Mesothelial cell of epicardium (in vitro differentiated cells): ENCODE data around the gene ENSA. TPM values are rescaled to one million over a fixed set of nuclear protein-coding genes. Genes with fewer than 3 reads are reported as not detected.
"Not testable (repeated sequence)": the region's sequence is repeated elsewhere in the genome, so short reads cannot be mapped to it uniquely, and the experiment has no call there.

Experiments used
- DNase-seq, 2 experiments: peaks; one replicate each; pipeline ENCODE4 v3.0.0; 2021; ENCODE audit warnings: low spot score in 2 of 2; ENCODE audit not compliant: unreplicated experiment in 2 of 2
- H3K27ac Mint-ChIP-seq: 2 replicates; pipeline ENCODE4 v1.8.0; 2021; ENCODE audit warnings: mixed read lengths
- H3K27me3 Mint-ChIP-seq: 2 replicates; pipeline ENCODE4 v1.8.0; 2021; ENCODE audit warnings: low read depth, mixed read lengths
- H3K36me3 Mint-ChIP-seq: 2 replicates; pipeline ENCODE4 v1.8.0; 2021; ENCODE audit warnings: mixed read lengths
- H3K4me1 Mint-ChIP-seq: 2 replicates; pipeline ENCODE4 v1.8.0; 2021; ENCODE audit warnings: mixed read lengths
- H3K4me3 Mint-ChIP-seq: 2 replicates; pipeline ENCODE4 v1.8.0; 2021; ENCODE audit warnings: mild to moderate bottlenecking, moderate library complexity, mixed read lengths
- H3K9me3 Mint-ChIP-seq: 2 replicates; pipeline ENCODE4 v1.8.0; 2021; ENCODE audit warnings: mixed read lengths
- CTCF ChIP-seq: fragments of 200-600 bp; sonication (generic); IDR thresholded peaks from one replicate; pipeline ENCODE4 v1.5.0; 2021; ENCODE audit warnings: antibody characterized with exemption; ENCODE audit not compliant: unreplicated experiment
- total RNA-seq: library from RNA; stranded (reverse); gene quantifications from 3 replicates; pipeline ENCODE4 v1.2.1, GENCODE V29; 2021

Gene ENSA
- total RNA-seq, 1 donor from 2014 or later, result 117 TPM

- H3K9me3 Mint-ChIP-seq, result no peaks in the 10 kb centered on the region
- H3K27me3 Mint-ChIP-seq, result no peaks in the 10 kb centered on the region
- no peak for TF ChIP-seq CTCF
- DNase-seq, result no peak
- no peak overlapping the region for H3K4me3 Mint-ChIP-seq
- H3K27ac Mint-ChIP-seq, result peak overlapping the region; percentile 19
- peaks cover 7% of the 10 kb centered on the region for H3K36me3 Mint-ChIP-seq
- H3K4me1 Mint-ChIP-seq, result peaks cover 11% of the 10 kb centered on the region
Measured at GRCh38 chr1:150603711-150604110, 25.7 kb downstream of the ENSA start.

- not testable (repeated sequence) for H3K36me3 Mint-ChIP-seq, H3K9me3 Mint-ChIP-seq, DNase-seq, H3K27me3 Mint-ChIP-seq, H3K27ac Mint-ChIP-seq, H3K4me3 Mint-ChIP-seq
- peaks cover 11% of the 10 kb centered on the region for H3K4me1 Mint-ChIP-seq
Measured at GRCh38 chr1:150602372-150602771, 27.0 kb downstream of the ENSA start.

DNA sequence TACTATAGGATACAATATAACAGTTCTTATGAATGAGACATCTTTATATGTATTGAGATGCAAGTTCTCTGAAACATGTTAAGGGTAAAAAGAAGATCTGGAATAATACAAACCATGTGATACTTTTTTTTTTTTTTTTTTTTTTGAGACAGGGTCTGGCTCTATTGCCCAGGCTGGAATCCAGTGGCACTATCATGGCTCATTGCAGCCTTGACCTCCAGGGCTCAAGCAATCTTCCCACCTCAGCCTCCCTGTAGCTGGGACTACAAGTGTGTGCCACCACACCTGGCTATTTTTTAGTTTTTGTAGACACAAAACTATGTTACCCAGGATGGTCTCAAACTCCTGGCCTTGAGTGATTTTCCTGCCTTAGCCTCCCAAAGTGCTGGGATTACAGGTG lies 27.9 kb downstream of the ENSA start:
- no peaks in the 10 kb centered on the region for H3K9me3 Mint-ChIP-seq
- H3K27ac Mint-ChIP-seq, result no peak overlapping the region
- H3K4me1 Mint-ChIP-seq, result peaks cover 11% of the 10 kb centered on the region
- TF ChIP-seq CTCF, result no peak
- H3K27me3 Mint-ChIP-seq, result no peaks in the 10 kb centered on the region
- H3K4me3 Mint-ChIP-seq, result no peak overlapping the region
- DNase-seq, result no peak
- H3K36me3 Mint-ChIP-seq, result peaks cover 7% of the 10 kb centered on the region

DNA sequence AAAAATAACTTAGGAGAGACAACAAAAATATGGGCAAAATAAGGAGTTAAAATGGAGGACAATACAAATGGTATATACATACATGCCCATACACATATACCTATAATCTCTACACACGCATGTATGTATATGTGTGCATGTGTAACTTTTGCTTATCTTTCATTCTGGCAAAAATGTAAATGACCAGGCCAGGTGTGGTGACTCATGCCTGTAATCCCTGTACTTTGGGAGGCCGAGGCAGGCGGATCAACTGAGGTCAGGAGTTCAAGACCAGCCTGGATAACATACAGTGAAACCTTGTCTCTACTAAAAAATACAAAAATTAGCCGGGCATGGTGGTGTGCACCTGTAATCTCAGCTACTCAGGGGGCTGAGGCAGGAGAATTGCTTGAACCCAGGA lies 31.1 kb downstream of the ENSA start:
- H3K27ac Mint-ChIP-seq, H3K4me3 Mint-ChIP-seq, H3K9me3 Mint-ChIP-seq, H3K27me3 Mint-ChIP-seq, H3K4me1 Mint-ChIP-seq, DNase-seq: not testable (repeated sequence)
- H3K36me3 Mint-ChIP-seq, result peaks cover 12% of the 10 kb centered on the region

DNA sequence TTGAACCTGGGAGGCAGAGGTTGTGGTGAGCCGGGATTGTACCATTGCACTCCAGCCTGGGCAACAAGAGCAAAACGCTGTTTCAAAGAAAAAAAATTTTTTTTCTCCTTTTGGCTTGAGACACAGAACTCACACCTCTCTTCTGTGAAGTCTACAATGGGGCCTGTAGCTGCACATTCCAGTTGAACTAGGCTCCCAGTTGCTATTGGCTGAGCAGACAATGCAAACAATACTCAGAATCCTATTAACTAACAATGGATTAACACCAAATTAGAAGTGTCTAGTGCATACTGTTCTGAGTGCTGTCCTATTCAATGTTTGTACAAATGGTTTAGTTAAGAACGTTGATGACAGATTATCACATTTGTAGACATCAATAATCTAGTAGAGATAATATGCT lies 32.4 kb downstream of the ENSA start:
- no peak for TF ChIP-seq CTCF
- Mint-ChIP-seq H3K27ac (no peak overlapping the region), H3K4me3 (no peak overlapping the region), H3K4me1 (no peaks in the 10 kb centered on the region), H3K9me3 (peaks cover 3% of the 10 kb centered on the region), H3K27me3 (no peaks in the 10 kb centered on the region), H3K36me3 (peaks cover 13% of the 10 kb centered on the region)
- no peak for DNase-seq

- peaks cover 16% of the 10 kb centered on the region for H3K36me3 Mint-ChIP-seq
- H3K4me1 Mint-ChIP-seq, result no peaks in the 10 kb centered on the region
- H3K9me3 Mint-ChIP-seq, result peaks cover 3% of the 10 kb centered on the region
- TF ChIP-seq CTCF, result no peak
- DNase-seq, result no peak
- no peaks in the 10 kb centered on the region for H3K27me3 Mint-ChIP-seq
- no peak overlapping the region for H3K27ac Mint-ChIP-seq
- no peak overlapping the region for H3K4me3 Mint-ChIP-seq
Measured at GRCh38 chr1:150596095-150596892, 33.1 kb downstream of the ENSA start.

DNA sequence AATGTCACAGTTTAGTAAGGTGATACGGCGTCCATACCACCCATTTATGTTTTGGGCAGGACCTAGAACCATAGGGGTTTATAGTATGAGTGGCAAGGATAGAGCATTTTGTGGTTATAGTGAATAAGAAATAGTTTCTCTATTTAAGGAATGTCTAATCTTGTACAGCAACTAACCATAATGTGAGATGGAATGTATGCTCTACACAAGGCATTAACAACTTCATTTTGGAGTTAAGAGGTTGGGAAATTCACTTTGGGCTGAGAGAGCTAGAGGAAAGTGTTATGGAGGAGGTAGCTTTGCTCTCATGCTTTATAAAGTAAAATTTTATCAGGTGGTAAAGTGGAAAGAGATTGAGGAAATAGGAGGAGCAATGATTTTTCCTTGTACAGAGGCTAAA lies 47.0 kb downstream of the ENSA start:
- Mint-ChIP-seq H3K4me3 (no peak overlapping the region), H3K27ac (no peak overlapping the region), H3K36me3 (peaks cover 11% of the 10 kb centered on the region), H3K4me1 (peaks cover 14% of the 10 kb centered on the region), H3K9me3 (no peaks in the 10 kb centered on the region), H3K27me3 (no peaks in the 10 kb centered on the region)
- TF ChIP-seq CTCF, result no peak
- DNase-seq, result no peak

GRCh38 chr1:150581962-150582361 lies 47.5 kb downstream of the ENSA start:
- Mint-ChIP-seq H3K36me3 (peaks cover 15% of the 10 kb centered on the region), H3K4me1 (peaks cover 19% of the 10 kb centered on the region)
- not testable (repeated sequence) for DNase-seq, H3K27ac Mint-ChIP-seq, H3K27me3 Mint-ChIP-seq, H3K4me3 Mint-ChIP-seq, H3K9me3 Mint-ChIP-seq

DNA sequence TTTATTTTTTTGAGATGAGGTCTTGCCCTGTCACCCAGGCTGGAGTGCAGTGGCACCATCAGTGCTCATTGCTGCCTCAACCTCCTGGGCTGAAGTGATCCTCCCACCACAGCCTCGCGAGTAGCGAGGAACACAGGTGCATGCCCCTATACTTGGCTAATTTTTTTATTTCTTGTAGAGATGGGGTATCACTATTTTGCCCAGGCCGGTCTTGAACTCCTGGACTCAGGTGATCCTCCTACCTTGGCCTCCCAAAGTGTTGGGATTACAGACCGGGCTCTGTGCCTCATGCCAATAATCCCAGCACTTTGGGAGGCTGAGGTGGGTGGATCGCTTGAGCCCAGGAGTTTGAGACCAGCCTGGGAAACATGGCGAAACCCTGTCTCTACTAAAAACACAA lies 48.0 kb downstream of the ENSA start:
- not testable (repeated sequence) for H3K4me3 Mint-ChIP-seq, H3K9me3 Mint-ChIP-seq, H3K27me3 Mint-ChIP-seq, DNase-seq, H3K27ac Mint-ChIP-seq
- Mint-ChIP-seq H3K36me3 (peaks cover 19% of the 10 kb centered on the region), H3K4me1 (peaks cover 23% of the 10 kb centered on the region)
